GM19025 (cell line): Measurements from ENCODE around the gene RPS24.

Source experiments
- ATAC-seq: cut with Tn5 transposase; IDR thresholded peaks from one replicate; pipeline ENCODE4 v1.9.1; 2021; ENCODE audit warnings: mild to moderate bottlenecking, low read depth, moderate library complexity; ENCODE audit not compliant: unreplicated experiment

RPS24 gene

DNA sequence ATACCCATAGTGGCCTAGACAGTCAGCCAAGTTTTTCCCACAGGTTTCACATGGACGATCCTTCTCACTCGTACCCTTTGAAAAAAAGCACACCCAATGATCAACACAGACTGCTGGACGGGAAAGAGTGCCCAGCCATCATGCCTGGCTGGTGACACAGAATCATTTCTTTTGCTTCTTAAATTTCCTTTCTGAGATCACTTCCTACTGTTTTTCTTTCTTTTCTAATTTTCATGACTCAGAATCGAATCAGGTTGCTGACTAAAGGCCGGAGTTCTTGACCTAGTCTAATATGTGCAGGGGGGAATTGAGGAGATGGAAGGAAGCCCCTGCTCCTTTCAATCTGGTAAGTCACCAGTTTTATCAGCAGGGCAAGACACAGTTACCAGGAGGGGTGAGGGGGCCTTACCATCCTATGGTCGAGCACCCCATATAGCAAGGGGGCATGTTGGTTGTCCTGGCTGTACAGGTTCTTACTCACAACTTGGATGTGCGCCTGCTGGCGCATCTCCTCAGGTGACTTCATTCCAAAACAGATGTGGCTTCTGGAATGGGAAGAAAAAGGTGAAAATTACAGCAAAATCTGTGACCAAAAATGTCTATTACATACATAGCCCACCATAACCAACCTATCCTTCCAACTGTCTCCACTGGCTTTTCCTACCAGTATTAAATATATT lies 7.8 kb upstream of the RPS24 start:
- ATAC-seq: no peak

DNA sequence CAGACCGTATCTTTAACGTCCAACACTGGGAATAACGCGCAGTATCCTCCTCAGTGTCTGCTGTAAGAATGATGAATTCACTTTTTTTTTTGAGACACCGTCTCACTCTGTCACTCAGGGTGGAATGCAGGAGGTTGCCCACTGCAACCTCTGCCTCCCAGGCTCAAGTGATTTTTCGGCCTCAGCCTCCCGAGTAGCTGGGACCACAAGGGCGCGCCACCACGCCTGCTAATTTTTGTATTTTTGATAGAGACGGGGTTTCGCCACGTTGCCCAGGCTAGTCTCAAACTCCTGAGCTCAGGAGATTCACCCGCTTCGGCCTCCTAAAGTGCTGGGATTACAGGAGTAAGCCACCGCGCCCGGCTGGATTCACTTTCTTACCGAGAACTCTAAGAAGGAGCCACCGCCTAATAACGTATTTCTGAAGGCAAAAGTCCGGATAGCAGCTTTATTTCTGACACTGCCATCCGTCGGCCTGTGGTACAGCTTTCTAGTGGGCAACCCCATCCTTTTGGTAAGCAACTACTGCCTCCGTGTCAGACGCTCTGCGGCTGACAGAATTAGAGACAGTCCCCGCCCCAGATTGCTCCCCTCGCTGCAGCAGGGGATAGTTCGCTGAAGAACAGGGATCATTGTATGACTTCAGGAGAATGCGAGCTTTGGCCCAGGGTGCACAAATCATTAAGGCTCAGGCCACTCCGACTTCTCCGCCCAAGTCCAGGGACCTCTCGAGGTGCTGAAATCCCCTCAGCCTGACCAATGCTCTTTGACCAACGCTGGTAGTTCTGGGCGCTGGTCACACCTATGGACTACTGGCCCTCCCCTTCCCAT lies 5.0 kb upstream of the RPS24 start:
- no peak for ATAC-seq

DNA sequence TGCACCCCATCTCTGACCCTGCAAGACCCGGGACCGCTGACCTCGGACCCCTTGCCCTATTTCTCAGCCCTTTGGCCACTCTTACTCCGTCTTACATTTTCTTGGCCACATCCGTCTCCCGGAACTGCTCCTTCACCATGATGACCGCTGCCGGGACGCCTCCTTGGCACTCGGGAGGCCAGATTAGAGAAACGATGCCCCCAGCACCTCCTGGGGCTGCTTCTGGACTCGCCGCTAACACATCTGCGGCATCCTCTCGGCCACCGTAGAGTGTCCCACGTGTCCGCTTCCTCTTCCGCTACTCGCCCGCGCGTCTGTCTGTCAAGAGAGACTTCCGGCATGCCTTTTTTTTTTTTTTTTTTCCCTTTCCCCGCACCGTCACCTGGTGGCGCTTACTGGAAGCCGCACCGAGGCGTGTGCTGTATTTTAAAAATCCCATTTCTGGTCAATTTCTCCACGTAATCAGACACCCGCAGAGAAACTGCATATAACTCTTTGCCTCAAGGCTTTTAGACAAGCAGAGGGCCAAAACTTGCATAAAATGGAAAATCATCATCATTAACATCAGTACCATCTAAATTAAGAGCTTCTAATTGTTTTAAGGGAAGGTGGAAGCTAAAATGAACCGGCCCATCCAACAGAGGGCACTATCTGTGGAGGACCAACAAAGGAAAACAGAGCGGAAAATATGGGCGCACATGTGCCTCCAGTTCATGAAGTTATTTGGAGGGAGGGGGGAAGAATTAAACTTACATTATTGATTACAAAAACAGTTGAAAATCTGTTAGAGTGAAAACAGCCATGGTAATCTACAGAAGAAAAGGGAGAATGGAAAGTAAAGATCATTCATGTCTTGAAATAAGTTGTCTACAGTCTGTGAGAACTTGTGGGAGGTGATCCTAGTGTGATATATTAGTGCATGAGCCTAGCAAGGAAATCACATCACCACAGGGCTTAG lies 4.1 kb upstream of the RPS24 start, which contains the start of gene POLR3A:
TSS of gene POLR3A (minus strand) at position 247 of the 958 bp plus-strand sequence. CDS start at position 139, 108 bp downstream.
- ATAC-seq: peak; percentile 54

DNA sequence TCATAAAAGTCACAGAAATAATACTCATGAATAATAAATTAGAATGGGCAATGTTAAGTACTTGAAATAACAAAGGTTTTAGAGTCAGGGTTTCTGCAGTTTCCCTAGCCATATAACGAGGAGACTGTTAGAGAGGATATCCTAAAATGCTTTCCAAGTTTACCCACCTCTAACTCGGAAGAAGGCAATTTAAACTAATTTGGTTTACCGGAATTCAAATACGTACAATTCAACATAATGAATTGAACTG lies 351 bp upstream of the RPS24 start:
- no peak for ATAC-seq

DNA sequence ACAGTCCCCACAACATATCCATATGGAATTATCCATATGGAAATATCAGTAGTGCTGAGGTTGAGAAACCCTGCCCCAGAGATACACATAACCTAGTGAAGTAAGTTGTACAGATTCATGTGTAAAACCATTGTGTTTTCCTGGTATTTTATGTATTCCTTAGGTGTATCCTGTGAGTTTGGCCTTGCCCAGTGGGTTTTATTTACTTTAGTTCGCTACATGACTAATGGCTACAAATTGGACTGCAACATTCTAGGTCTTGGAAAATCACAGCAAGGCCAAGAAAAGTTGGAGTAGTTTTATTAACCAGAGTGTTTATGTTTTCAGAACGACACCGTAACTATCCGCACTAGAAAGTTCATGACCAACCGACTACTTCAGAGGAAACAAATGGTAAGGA lies 1.4 kb downstream of the RPS24 start:
- ATAC-seq: no peak

DNA sequence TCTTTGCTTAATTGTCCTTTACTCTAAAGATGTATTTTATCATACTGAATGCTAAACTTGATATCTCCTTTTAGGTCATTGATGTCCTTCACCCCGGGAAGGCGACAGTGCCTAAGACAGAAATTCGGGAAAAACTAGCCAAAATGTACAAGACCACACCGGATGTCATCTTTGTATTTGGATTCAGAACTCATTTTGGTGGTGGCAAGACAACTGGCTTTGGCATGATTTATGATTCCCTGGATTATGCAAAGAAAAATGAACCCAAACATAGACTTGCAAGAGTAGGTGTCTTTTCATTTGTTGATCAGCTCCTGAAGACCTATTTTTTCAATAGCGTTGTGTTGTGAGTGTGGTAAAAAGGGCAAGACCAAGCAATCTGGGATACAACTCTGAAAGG lies 1.8 kb downstream of the RPS24 start:
- no peak for ATAC-seq

DNA sequence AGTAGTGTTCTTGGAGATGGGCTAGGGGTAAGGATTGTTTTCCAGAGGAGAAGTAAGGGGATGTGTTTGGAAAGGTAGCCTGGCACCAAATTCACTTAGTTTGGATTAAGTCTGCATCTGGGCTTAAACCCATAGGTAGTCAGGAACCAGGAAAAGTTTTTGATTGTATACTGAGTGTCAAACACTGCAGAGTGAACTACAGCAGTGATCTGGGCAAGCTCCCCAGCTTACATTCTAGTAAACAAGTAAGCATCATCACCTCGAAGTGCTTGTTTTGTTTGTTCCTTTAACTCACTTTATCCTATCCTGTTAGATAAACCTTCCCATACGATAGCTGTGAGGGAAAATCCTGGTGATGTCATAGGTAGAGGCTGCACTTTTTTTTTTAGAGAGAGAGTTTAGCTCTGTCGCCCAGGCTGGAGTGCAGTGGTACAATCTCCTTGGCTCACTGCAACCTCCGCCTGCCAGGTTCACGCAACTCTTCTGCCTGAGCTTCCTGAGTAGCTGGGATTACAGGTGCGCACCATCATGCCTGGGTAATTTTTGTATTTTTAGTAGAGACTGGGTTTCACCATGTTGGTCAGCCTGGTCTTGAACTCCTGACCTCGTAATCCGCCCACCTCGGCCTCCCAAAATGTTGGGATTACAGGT lies 2.4 kb downstream of the RPS24 start:
- no peak for ATAC-seq

DNA sequence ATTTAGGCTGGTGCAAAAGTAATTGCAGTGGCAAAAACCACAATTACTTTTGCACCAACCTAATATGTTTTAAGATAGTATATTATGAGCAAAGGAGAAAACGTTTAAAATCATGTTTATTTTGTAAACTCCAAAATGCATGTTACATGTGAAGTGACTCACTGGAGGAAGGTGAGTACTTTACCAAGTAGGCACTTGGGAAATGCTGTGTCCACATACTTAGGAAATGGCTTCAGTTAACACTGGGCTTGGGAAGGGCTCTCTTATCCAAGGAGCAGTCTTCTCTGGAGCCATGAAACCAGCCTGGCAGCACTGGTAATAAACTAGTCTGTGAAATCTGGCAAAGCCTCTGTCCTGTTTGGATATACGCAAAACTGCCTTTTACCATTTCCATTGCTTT lies 4.4 kb downstream of the RPS24 start:
- no peak for ATAC-seq

DNA sequence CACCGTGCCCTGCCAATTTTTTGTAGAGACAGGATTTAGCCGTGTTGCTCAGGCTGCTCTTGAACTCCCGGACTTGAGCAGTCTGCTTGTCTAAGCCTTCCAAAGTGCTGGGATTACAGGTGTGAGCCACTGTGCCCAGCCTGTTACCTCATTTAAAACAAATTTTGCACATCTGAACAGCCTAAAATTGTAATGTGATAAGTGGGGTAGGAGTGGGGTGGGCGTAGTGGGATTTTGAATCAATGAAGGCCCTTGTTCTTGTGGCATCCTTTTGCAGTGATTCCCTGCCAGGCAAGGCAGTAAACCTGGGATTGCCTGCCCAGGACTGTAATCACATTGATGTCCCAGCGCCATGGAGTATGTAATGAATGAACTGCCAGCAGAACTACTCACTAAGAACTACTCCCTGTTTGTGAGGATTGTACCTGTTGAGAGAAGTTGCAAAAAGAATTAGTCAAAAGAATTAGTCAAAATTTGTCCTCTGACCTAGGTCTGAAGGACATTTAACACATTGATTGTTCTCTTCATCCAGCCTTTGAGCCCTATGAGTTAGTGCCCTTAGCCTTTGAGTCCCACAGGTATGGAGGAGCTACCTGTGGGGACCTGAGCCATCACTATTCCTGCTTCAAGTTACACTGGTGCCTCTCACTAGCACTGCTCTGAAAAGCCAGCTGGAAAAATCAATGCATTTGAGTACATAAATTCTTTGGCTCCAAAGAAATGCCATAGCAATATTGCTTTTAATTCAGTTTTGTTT lies 5.3 kb downstream of the RPS24 start:
- ATAC-seq: no peak

DNA sequence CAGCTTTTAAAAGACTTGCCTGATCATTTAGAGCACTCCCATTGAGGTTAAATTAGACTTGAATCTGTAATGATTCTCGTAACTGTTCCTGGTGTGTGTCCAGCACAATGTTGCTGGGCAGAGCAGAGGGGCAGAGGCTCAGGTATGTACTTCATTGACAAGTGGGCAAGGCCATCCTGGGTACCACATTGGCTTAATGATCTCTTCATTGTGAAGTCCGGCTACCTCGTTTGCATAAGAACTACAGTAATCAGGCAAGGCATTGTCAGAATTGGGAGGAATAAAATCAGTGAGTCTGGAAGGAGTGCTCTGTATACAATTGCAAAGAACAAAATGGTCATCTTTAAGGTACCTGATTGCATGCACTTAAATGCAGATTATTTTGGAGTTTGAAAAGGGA lies 6.1 kb downstream of the RPS24 start:
- no peak for ATAC-seq

DNA sequence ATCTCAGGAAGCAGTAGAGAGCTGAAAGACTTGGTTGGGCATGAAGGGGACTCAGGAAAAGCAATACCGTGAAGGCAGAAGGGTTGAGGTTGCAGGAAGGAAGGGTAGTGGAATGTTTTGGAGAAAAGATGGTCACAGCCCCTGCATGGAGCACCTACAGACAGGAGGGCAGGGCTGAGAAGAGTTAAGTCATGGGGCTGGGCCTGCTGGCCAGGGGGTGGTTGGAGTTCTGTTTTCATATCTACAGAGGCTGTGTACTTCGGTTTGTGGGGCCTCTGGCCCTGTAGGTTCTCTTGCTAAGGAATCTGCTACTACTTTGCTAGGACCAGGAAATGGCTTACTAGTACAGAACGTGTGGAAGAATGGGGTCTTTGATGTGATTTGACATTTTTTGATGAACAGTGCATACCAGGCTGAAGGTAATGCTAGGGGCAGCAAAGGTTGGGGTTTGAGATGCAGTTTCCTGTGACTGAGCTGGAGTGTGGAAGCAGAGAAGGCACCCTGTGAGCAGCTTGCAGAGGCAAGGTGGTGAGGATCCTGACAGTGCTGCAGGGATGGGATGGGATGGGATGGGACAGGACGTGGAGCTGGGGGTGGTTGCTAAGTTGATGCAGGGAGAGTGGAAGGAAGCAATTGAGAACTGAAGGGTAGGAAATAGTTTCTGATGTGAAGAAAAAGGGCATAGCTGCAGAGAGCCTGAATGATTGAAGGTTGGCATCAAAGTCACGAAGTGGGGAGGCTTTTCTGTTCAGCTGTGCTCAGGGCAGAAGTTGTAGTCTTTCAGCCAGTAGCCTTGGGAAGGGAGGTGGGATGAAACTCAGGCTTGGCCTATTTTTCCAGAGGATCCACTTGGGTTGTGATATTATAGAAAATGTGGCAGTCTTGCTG lies 7.8 kb downstream of the RPS24 start:
- ATAC-seq: no peak

DNA sequence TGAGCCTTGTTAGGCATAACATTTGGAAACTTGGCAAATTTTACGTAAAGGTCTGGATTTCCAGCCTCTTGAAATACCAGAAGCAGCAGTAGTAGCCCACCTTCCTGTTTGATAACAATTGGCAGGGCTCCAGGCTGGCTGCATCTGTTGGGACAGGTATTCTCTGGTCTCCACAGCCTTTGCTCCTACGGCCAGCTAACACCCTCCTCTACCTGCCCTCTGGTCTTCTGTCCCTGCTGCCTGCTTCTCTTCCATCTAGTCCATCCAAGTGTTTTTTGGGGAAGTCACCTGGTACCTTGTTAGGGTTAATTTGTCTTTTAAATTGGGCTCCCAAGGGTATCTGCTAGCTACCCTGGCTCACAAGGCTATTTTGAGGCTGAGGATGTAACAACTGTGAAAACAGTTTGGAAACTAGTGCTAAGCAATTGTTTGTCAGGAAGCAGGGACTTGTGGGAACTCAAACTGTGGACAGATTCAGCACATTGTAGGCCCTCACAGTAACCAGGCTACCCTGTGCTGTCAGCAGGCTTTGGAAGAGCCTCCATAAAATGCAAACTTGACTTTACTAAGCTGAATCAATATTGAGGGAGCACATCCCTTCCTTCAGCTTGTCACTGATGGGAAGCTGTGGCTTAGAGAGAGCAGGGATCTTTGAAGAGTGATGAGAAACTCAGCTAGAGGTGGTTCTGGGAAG lies 8.5 kb downstream of the RPS24 start:
- no peak for ATAC-seq

DNA sequence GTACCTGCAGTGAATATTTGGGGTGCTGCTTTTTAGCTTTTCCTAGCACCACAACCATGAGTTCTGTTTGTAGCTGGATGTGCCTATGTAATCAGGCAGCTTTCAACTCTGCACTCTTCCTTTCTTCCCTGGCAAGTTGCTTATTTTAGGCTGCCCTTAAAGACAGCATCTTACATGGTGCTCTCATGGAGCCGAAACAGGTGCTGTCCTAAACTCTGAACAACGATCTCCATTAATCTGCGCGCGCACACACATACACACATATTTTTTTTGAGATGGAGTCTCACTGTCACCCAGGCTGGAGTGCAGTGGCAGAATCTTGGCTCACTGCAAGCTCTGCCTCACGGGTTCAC lies 9.1 kb downstream of the RPS24 start:
- ATAC-seq: no peak

DNA sequence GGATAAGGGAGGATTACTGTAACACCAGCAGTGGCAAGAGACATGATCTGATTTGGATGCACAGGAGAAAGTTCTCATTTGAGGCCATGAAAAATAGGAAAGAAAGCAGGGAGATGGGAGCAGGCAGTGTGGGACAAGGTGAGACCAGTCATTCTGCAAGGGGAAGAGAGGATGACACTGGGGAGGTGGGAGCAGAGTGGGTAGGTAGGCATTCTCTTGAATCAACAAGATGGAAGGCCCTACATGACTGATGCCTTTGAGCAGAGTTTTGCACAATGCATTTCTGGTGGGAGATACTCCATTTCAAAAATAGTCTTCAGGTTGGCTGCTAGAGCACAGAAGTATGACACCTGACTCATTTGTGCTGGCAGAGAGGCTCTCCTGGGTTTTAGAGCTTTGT lies 10.5 kb downstream of the RPS24 start:
- no peak for ATAC-seq

DNA sequence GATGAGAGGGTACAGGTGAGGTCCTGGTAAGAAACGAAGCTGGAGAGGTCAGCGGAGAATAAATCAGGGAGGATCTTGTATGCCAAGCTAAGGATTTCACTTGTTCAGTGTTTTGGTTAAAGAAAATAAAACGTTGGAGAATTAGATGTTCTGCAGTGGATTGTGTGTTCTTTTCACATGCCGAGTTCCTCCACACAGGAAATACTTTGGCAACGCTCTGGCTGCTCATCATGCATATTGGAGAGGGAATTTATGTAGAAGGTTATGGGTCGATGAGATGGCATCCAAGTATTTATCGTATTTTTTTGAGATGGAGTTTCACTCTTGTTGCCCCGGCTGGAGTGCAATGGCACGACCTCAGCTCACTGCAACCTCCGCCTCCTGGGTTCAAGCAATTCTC lies 11.0 kb downstream of the RPS24 start:
- ATAC-seq: no peak

DNA sequence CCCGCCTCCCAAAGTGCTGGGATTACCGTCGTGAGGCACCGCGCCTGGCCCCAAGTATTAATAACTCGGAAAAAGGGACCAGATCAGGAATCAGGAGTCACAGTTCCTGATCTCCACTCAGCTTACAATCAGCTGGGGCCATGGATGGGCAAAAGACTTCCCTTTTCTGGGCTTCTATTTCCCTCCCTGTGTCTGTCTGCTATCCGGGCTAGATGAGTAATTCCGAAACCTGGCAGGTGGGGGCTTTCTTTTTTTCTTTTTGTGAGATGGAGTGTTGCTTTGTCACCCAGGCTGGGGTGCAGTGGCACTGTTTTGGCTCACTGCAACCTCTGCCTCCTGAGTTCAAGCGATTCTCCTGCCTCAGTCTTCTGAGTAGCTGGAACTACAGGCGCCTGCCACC lies 11.6 kb downstream of the RPS24 start:
- ATAC-seq: peak; percentile 61

DNA sequence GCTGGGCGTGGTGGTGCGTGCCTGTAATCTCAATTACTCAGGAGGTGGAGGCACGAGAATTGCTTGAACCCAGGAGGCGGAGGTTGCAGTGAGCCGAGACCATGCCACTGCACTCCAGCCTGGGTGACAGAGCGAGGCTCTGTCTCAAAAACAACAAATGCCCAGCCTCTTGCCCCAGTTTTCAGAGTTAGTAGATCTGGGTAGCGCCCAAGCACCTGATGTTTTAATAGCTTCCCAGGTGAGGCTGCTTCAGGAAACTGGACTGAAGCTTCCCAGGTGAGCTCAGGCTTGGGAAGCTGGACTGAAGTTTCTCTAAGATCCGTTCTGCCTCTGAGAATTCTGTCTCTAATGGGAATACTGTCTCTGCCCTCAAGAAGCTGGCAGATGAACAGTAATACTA lies 12.2 kb downstream of the RPS24 start:
- ATAC-seq: no peak

DNA sequence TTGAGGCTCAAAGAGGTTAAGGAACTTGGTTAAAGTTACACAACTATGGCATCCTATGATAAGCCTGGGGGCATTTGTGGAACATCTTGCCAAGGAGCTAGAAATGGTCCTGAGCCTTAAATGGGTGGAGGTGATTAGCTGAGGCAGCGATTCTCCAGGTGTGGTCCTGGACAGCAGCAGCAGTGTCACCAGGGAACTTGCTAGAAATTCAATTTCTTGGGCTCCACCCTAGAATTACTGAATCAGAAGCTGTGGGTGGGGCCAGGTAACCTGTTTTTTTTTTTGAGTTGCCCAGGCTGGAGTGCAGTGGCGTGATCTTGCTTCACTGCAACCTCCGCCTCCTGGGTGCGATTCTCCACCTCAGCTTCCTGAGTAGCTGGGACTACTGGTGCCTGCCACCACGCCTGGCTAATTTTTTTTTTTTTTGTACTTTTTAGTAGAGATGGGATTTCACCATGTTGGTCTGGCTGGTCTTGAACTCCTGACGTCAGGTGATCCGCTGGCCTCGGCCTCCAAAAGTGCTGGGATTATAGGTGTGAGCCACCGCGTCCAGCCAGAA lies 13.1 kb downstream of the RPS24 start:
- ATAC-seq: no peak
